ENCODE data around the gene TMEM232. TPM values are rescaled to one million over a fixed set of nuclear protein-coding genes. Genes with fewer than 3 reads are reported as not detected.

The TMEM232 gene
- total and polyA plus RNA-seq, 7 donors, result 0.93 to 8.7 (median 2.5) TPM

DNA sequence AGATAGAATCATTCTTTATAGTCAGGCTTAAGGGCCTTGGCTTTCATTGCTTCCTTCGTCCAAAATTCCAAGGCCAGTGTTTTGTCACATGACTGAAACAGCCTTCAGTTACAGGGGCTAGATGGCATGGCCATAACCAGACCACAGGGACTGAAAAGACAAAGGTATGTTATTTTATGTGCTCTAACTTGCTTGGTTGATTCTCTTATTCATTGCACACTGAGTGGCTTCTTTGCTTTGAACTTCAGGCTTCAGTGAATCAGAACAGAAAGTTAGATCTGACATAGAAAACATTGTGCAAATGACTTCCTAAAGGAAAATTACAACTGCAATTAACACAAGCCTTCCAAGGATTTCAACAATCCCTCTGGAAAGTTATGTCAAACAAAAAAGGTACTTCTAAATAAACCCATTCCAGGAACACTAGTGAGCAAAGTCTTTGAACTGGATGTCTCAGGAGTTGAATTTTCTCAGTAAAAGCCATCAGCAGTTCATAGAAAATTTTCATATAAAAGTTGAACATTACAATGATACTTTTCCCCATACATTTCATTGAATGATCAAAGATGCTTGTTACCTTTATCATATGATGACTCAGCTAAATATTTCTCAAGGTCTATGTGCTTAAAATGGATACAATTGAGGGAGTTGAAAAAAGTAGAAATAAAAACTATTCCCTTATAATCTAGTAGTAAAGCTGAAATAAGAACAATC lies 355.3 kb downstream of the TMEM232 start:
- H3K27ac ChIP-seq, result no peak overlapping the region
- H3K36me3 ChIP-seq, result no peaks in the 10 kb centered on the region
- peaks cover 0 to 6% (median 1%) of the 10 kb centered on the region in 4 donors for H3K4me1 ChIP-seq
- no peaks in the 10 kb centered on the region for H3K27me3 ChIP-seq
- intact Hi-C loops (cut with DNase I), result no loop called here
- no peak for DNase-seq
- no peak for TF ChIP-seq POLR2A (IDR thresholded peaks at IDR 0.05)
- no peak for TF ChIP-seq EP300 (IDR thresholded peaks at IDR 0.05)
- TF ChIP-seq, protein P1, sequence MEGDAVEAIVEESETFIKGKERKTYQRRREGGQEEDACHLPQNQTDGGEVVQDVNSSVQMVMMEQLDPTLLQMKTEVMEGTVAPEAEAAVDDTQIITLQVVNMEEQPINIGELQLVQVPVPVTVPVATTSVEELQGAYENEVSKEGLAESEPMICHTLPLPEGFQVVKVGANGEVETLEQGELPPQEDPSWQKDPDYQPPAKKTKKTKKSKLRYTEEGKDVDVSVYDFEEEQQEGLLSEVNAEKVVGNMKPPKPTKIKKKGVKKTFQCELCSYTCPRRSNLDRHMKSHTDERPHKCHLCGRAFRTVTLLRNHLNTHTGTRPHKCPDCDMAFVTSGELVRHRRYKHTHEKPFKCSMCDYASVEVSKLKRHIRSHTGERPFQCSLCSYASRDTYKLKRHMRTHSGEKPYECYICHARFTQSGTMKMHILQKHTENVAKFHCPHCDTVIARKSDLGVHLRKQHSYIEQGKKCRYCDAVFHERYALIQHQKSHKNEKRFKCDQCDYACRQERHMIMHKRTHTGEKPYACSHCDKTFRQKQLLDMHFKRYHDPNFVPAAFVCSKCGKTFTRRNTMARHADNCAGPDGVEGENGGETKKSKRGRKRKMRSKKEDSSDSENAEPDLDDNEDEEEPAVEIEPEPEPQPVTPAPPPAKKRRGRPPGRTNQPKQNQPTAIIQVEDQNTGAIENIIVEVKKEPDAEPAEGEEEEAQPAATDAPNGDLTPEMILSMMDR (IDR thresholded peaks at IDR 0.05), result no peak
- no peak for TF ChIP-seq POLR2AphosphoS5 (IDR thresholded peaks at IDR 0.05)
- no peaks in the 10 kb centered on the region for H3K9me3 ChIP-seq
- H3K4me3 ChIP-seq, result no peak overlapping the region
- 44 to 56% methylated on average over 1 of the region's 1 CpG for WGBS, 2 donors

Small RNAs within 50 kb of the gene (small RNA-seq; reads per million reads assigned to genes)
- gene MIR548F3, result 0 reads per million in 3 donors
- 0 reads per million in 3 donors for gene RF00432

Other genes with a start within 250 kb of the TMEM232 start
- 10 to 100 TPM; 51.6 to 71.7 (median 59.3) TPM for gene SLC25A46, start 12.3 kb upstream of the TMEM232 start, total RNA-seq
- 10 to 100 TPM; 25.7 to 37.7 (median 32.4) TPM for gene SLC25A46, start 12.3 kb upstream of the TMEM232 start, polyA plus RNA-seq

Data from sigmoid colon (tissue), 7 donors.